Lower leg skin (tissue), 4 donors: Measurements from ENCODE around the gene SLC41A3. TPM values are rescaled to one million over a fixed set of nuclear protein-coding genes. Genes with fewer than 3 reads are reported as not detected.

Source experiments
- DNase-seq, 2 donors: peaks; one replicate each; pipeline ENCODE4 v3.0.0-alpha.2; 2019; ENCODE audit warnings: low spot score in 2 of 2
- H3K4me3 ChIP-seq: fragments of 200-600 bp; sonication (generic); 2 replicates; pipeline ENCODE4 v1.5.1; 2017; ENCODE audit warnings: mild to moderate bottlenecking, low read depth; ENCODE audit not compliant: poor library complexity, severe bottlenecking
- POLR2A ChIP-seq, 2 donors: fragments of 450-650 bp; IDR thresholded peaks; one replicate each; pipeline ENCODE4 v1.6.1; 2016 to 2017; ENCODE audit warnings: antibody characterized with exemption in 2 of 2, mild to moderate bottlenecking in 1 of 2, moderate library complexity in 1 of 2
- WGBS, 2 donors: methylation state at CpG; one replicate each; pipeline ENCODE4 v1.1.5; 2018; 5-methylcytosine and 5-hydroxymethylcytosine counted together
- intact Hi-C: fragments of 100-400 bp; cut with DNase I; formaldehyde crosslinking; loops from one replicate; pipeline ENCODE4 v1.15.0; 2023; ENCODE audit warnings: low total_unique reads
- total RNA-seq, 4 donors: library from RNA; depleted of rRNA; stranded (reverse); fragments of >200 nt; gene quantifications; one replicate each; pipeline ENCODE4 v1.1.0, GENCODE V29; 2016
- TF ChIP-seq, protein P1 (sequence below), 3 donors: fragments of 450-650 bp; IDR thresholded peaks; one replicate each; pipeline ENCODE4 v1.5.1; 2016; ENCODE audit warnings: antibody characterized with exemption in 3 of 3, mild to moderate bottlenecking in 3 of 3, moderate library complexity in 2 of 3

Gene SLC41A3
- total RNA-seq, 4 donors from 2014 or later: 31.6 to 41.1 (median 37.3) TPM

DNA sequence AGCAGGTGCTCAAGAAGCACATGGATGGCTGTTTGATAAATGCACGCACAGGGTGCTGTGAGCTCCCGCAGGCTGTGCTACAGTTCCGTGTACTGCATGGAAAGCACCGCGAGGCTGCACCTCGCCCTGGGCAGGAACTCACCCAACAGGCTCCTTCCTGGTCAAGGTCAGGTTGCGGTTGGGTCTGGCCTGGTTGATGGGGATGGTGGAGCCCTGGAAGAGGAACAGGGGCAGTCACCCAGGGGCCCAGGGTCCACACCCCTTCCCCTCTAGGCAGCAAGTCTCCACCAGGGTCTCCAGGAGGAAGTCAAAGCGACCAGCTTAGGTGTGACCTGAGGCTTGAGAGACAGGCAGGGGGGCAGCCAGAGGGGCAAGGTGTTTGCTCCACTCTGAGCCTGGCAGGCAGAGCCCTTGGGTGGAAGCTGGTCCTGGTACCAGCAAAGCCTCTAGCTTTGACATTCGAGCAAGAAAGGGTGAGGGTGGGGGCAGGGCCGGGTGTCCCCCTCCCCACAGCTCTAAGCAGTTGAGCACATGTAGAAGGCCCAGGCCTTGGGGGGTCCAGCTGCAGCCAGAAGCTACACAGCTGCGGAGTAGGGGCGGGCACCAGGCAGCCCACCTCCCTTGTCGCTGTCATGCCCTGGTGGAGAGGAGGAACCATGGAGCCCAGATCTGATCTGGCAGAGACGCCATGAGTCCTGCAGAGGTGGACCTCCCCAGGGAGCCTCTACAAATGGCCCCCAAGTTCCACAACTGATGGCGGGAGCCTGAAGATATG, 46.3 kb upstream of the SLC41A3 start:
- WGBS, 2 donors: 62 to 68% methylated on average over 14 to 15 of the region's 15 CpGs
- TF ChIP-seq, protein P1, sequence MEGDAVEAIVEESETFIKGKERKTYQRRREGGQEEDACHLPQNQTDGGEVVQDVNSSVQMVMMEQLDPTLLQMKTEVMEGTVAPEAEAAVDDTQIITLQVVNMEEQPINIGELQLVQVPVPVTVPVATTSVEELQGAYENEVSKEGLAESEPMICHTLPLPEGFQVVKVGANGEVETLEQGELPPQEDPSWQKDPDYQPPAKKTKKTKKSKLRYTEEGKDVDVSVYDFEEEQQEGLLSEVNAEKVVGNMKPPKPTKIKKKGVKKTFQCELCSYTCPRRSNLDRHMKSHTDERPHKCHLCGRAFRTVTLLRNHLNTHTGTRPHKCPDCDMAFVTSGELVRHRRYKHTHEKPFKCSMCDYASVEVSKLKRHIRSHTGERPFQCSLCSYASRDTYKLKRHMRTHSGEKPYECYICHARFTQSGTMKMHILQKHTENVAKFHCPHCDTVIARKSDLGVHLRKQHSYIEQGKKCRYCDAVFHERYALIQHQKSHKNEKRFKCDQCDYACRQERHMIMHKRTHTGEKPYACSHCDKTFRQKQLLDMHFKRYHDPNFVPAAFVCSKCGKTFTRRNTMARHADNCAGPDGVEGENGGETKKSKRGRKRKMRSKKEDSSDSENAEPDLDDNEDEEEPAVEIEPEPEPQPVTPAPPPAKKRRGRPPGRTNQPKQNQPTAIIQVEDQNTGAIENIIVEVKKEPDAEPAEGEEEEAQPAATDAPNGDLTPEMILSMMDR (IDR thresholded peaks at IDR 0.05): no peak
- no peak for TF ChIP-seq POLR2A (IDR thresholded peaks at IDR 0.05)
- H3K4me3 ChIP-seq: no peak overlapping the region
- intact Hi-C loops: no loop called here
- peak in 1 of 2 donors; percentile 81 for DNase-seq

- intact Hi-C loops: no loop called here
- 52 to 57% methylated on average over 16 of the region's 16 CpGs for WGBS, 2 donors
- no peak for TF ChIP-seq POLR2A (IDR thresholded peaks at IDR 0.05)
- TF ChIP-seq, protein P1 (IDR thresholded peaks at IDR 0.05): no peak
- H3K4me3 ChIP-seq: no peak overlapping the region
- DNase-seq: peak; percentile 27 to 84
Measured at GRCh38 chr3:126129398-126129891, 45.5 kb upstream of the SLC41A3 start.

- H3K4me3 ChIP-seq: no peak overlapping the region
- intact Hi-C loops: no loop called here
- DNase-seq: peak in 1 of 2 donors; percentile 74
- 87 to 88% methylated on average over 5 to 12 of the region's 13 CpGs for WGBS, 2 donors
- TF ChIP-seq POLR2A (IDR thresholded peaks at IDR 0.05): no peak
- TF ChIP-seq, protein P1 (IDR thresholded peaks at IDR 0.05): no peak
Measured at GRCh38 chr3:126128504-126129397, 44.8 kb upstream of the SLC41A3 start.

GRCh38 chr3:126127904-126128303, 44.0 kb upstream of the SLC41A3 start:
- TF ChIP-seq, protein P1 (IDR thresholded peaks at IDR 0.05): no peak
- TF ChIP-seq POLR2A (IDR thresholded peaks at IDR 0.05): no peak
- no peak for DNase-seq
- 83 to 88% methylated on average over 7 of the region's 7 CpGs for WGBS, 2 donors
- no peak overlapping the region for H3K4me3 ChIP-seq
- intact Hi-C loops: no loop called here

GRCh38 chr3:126127452-126127851, 43.5 kb upstream of the SLC41A3 start:
- no peak overlapping the region for H3K4me3 ChIP-seq
- DNase-seq: peak in 1 of 2 donors; percentile 74
- no peak for TF ChIP-seq POLR2A (IDR thresholded peaks at IDR 0.05)
- TF ChIP-seq, protein P1 (IDR thresholded peaks at IDR 0.05): no peak
- WGBS, 2 donors: 83 to 92% methylated on average over 10 of the region's 10 CpGs
- intact Hi-C loops: no loop called here
